Dermis blood vessel endothelial cell (primary cell): ENCODE data around the gene ANKUB1. TPM values are rescaled to one million over a fixed set of nuclear protein-coding genes. Genes with fewer than 3 reads are reported as not detected.

ENCODE experiments used
- DNase-seq: peaks from one replicate; pipeline ENCODE4 v3.0.0; 2010
- total RNA-seq: library from RNA; depleted of rRNA; stranded (reverse); fragments of >200 nt; gene quantifications from 2 replicates; pipeline ENCODE4 v1.2.3, GENCODE V29; 2014

ANKUB1 gene
- total RNA-seq, 1 donor from 2014 or later = not detected

DNA sequence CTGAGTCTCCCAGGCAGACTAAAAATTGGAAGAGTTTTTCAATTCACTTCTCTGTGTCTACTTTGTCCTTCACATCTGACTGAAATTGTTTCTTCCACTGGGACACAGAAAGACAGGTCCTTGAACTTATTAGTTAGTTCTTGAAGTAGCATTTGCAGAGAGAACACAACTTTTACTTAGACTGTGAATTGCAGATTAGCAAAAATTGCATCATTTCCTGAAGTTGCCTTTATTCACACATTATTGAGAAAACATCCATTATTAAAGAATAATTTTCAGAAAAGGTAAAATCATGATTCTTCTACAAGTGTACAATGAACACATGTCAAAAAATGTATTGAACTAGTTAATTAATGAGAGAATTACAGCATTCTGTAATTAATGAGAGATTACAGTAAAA is 38.6 kb downstream of the ANKUB1 start:
- DNase-seq = no peak

DNA sequence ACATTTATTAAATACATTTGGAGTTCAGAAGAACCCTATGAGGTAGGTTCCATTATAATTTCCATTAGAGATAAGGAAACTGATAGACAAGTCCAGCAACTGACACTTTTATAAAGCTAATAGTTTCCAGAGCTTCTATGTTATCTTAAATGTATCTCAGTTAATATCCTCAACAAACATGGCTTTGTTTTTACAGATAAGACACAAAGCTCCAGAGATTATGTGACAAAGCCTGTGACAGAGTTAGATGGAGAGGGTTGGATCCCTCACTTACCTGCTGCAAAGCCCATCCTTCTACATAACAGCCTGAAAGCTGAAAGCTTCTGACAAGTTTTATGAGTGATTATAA is 39.6 kb downstream of the ANKUB1 start:
- no peak for DNase-seq

DNA sequence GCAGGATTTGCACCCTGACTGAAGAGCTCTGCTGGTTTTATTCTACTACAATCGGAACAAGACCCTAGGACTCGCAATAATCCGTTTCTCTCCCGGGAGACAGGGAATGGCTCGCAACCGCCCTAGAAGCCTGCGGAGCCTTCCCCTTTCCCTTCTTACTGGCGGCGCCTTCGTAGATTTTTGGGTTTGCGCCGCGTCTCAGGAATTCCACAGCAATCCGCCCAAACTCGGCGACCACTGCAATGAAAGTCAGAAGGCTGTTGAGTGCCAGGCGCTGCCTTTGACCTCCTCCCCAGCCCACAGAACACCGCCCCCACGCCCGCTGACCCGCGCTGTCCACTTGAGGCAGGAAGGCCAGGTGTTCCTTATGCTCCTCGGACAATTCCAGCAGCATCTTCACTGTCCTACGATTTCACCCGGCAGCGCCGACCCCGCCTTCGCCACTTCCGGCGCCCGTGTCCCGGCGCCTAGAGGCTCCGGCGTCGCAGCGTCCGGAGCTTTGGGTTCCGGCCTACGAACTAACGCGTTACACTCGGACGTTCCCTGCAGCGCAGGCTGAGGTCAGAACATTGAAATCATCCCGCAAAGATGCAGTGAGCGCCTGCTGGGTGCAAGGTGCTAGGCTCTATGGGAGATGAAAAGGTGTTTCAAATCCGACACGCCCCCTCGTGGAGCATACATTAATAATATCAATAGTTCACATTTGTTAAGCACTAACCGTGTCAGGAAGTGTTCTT is 40.1 kb downstream of the ANKUB1 start, which contains the start of gene COMMD2:
TSS of gene COMMD2 (minus strand) at position 439 of the 737 bp plus-strand sequence. CDS start at position 394, 45 bp downstream.
- peak; percentile 86 for DNase-seq

DNA sequence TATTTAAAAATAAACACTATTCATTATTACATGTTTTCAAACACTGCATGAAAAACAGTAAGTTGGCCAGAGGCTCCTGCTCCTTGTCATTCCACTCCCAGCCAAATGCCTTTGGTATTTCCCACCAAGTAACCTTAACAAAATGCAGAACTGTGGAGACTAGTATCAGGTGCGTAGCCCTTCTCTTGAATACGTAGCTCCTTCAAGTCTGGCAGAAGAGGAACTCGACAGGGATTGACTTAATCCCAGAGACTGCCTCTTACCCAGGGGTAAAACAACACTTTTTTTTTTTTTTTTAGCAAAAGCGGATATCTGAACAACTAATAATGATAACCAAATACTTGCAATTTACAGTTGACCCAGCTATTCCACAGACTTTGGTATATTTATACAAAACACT is 40.8 kb downstream of the ANKUB1 start:
- DNase-seq = peak; percentile 15

DNA sequence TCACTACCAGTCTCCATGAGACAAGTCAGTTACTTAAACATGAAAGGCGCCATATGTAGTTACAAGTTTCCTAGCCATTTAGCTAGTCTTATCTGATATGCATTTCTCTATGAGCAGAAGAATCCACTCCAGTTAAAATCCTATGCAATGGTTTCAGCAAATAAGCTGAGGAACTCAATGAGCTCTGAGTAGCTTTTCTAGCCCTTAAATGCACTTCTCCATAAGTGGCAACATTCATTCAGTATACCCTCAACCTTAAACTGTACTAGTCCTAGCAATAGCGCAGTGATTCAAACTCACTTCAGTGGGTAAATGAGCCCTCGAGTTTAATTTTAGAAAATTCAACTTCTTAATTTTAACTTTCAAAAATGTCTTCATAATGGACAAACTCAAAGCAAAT is 47.7 kb downstream of the ANKUB1 start:
- DNase-seq = no peak

DNA sequence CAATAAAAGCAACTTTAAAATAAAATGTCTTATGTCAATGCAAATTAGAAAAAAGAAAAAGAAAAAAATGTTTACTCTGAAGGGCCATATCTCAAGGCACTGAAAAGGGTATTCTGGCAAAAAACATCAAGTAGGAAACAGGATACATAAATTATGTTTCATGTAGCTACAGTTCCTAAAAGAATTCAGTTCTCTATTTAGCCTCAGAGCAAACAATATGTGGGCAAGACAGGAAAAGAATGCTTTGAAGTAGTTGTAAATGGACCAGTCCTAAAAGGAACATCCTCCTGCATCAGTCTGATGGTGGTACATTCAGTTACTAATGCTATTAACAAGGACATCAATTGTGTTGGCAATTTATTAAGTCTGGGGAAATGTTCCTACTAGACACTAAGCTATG is 48.2 kb downstream of the ANKUB1 start:
- DNase-seq = peak; percentile 52

DNA sequence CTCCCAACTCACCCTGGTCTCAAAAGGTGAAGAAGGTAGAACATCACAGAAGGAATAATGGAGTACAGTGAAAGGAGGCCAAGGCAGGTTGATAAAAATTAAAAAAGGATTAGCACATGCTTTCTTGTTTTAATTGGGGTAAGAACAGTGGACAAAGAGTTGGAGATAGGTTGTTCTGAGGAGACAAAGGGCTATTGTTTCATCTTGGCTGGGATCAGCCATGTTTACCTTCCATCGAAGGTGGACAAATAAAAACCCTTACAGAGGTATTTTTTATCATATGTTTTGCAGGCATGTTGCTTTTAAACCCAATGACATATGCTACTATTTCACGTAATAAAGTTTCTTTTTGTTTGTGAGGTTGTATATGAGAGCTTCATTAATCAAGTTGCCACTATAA is 53.0 kb downstream of the ANKUB1 start:
- DNase-seq = no peak

DNA sequence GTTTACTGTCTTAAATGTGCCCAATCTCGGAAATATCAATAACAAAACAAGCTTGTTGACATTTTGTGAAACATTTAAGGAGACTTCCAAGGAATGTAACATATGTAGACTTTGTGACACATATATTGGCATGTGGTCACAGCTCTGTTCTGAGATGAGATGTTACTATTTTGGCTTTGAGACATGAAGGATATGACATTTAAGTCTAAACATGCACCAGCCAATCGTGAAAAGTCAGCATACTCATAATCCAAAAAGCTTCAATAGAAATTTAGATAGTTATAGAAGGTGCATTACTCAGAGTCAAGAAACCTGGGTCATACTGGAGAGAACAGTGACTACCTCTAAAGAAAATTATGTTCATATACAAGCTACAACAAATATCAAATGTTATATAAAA is 53.5 kb downstream of the ANKUB1 start:
- DNase-seq = no peak

DNA sequence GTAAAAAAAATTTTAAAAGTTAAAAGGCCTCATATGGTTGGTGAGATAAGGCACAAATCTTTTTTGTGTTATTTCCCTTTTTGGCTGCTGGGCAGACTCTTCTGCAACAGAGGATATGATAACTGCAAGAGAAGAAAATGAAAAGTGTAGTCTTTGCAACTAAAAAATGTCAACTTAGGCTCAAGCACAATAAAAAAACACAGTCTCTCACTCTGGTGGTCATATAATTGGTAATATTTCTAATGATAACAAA is 55.5 kb downstream of the ANKUB1 start:
- no peak for DNase-seq

DNA sequence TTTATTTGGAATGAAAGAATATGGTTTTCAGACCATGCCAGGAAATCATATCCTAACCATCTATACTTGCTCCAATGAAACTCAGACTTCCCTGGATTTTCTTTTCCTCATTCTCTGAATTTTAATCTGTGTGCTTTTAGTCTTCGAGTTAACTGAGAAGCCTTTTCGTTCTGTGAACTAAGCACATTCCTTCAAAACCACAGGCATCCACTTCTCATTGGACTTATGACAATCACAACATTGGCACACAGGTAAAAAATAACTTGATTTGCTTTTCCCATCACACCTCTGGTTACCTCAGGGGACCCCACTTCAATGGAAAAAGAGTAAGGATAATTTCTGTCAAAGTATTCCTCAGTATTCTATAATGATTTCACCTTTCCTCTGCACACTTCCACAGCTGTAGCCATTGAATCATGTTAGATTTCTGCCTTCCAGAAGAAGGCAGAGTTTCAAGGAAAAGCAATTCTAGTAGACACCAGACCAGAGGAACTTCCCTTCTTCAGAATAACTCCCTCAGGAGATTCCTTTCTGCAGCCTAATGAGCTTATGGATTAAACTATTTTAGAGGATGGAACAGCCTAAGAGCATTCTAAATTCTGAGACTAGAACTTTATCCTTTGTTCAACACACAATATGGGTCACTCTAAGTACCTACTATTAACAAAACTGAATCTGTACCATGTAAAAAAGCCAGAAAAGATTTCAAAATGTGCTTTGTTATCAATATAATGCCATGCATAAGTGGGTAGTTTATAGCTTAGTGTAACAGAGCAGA is 56.0 kb downstream of the ANKUB1 start:
- DNase-seq = no peak

DNA sequence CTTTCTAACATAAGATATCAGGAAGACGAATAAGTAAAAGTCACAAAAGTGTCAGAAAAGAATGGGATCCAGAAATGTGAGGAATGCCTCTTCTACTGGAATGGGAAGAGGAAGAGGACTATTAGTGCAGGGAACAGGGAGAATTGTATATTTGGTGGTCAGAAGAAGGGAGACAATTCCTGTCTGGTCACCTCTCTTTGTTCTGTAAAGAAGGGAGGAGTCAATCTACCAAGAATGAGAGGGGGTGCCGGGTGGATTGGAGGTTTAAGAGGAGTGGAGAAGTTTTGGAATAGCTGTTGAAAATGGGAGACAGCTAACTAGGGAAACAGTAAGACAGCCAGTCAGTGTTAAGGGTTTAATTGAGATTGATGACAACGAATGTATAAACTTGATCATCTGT is 60.1 kb downstream of the ANKUB1 start:
- no peak for DNase-seq

DNA sequence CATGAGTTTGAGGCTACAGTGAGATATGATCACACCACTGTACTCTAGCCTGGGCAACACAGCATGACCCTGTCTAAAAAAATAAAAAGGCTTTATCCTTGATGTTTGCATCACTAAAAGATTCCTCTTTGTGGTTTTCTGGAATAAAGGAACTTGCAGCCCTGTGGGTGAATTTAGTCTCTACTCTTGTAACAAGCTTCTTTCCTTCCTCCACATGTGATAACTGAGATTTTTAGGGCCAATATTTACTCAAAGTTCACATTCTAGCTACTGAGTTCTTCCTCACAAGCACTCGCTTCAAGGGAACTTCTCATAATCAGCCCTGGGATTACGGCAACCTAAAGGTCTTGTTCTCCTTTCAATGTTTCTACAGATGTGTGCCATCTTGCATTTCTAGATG is 64.7 kb downstream of the ANKUB1 start:
- DNase-seq = no peak

DNA sequence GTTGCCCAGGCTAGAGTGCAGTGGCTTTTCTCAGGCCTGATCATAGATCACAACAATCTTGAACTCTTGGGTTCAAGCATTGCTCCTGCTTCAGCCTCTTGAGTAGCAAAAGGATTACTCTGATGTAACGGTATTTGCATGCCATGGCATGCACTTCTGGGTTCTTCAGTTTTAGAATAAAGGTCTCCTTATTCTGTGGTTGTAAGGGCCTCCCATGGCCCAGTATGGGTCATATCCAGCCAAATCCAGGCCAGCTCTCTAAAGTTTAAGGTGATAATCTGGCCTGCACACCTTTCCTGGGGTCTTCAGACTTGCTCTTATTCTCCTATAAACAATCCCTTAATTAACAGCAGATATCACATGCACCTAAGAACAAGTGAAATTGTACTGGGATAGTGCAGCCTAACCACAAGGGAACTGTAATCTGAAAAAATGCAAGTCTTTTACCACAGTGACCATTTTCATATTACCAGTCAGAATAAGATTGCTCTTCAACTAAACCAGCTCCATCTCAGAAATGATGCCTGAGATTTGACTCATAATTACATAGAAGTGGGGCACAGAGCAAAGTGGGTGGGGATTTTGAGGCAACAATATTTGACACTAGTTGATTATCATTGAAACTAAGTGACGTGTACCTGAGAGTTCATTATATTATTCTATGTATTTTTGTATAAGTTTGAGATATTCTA is 65.5 kb downstream of the ANKUB1 start:
- DNase-seq = no peak

DNA sequence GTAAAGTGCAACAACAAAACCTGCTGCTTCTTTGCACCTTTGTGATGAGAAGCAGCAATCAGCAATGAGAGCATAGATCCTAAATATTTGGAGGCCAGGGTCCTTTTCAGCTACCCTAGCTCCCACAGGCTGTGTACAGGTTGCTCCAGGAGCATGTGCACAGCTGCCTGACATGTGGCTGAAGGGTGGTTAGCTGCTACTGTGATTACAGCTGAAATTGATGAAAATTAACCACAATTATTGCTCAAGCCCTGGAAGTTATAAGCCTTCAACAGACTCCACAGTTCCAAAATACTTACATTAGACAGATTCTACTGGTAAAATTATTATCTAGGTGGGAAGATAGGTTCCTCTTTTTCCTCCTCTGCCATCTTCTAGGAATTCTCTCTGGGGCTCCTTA is 68.6 kb downstream of the ANKUB1 start:
- DNase-seq = no peak

DNA sequence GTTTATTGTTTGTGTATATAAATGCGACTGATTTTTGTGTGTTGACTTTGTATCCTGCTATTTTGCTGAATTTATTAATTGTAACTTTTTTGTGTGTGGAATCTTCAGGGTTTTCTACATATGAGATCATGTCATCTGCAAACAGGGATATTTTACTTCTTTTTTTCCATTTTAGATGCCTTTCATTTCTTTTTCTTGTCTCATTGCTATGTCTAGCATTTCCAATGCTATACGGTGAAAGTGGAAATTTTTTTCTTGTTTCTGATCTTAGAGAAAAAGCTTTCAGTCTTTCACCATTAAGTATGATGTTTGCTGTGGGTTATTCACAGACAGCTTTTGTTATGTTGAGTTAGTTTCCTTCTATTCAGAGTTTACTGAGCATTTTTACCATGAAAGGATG is 71.4 kb downstream of the ANKUB1 start:
- no peak for DNase-seq

DNA sequence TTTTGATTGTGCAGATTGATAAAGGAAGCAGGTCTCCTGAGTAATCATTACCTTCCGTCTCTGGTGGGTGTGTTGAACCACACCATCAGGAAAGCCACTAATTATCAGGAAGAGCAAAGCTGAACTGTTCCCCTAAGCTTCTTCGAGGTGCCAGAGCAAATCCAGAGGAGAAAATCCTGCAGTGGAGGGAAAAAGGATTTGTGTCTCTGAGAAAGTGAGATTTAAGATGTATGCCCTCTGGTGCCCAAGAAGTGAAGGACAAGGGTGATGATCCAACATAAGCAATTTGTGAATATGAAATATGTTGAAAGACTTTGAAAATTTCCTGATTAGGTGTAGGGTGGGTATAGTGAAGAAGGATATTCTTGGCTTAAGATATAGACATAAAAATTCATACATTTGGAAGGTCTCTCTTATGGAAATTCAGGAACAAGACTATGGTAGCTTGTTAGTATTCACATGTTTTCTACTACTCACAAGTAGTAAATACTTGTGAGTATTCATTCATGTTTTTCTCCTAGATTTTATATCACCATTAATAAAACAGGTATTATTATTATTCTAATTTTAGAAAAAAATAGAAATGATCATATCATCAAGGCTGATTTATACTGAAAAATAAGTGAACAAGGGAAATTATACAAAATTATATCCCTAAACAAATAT is 74.8 kb downstream of the ANKUB1 start:
- peak; percentile 90 for DNase-seq

DNA sequence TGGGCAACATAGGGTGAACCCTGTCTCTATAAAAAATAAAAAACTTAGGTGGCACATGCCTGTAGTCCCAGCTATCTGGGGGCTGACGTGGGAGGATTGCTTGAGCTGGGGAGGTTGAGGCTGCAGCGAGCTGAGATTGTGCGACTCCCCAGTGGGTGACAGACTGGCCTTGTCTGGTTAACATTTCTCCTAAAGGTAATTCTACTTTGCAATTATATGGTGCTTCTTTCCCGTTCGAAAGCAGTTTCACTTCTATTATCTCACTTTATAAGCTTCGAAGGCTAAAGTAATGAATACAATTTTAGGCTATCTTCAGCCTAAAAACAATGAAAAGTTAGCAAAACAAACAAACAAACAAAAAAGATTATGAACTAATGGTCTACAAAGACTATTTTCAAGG is 75.4 kb downstream of the ANKUB1 start:
- DNase-seq = no peak

DNA sequence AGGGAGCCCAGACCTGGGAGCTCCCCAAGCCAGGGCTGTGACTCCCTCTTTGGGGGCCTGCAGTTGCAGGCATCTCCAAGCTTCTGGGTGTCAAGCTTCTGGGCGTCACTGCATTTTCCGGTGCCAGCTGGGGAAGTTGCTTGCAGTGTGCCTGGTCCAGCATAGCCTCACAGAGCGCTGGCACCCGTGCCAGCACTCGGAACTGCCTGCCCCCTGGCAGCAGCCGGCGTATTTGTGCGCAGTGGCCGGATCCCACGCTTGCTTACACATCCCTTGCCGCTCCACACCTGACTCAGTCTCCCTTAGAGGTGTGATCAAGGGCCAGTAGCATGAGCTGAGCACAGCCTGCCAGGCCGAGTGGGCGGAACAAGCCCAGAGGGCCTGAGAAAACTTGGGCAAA is 77.1 kb downstream of the ANKUB1 start:
- DNase-seq = no peak

DNA sequence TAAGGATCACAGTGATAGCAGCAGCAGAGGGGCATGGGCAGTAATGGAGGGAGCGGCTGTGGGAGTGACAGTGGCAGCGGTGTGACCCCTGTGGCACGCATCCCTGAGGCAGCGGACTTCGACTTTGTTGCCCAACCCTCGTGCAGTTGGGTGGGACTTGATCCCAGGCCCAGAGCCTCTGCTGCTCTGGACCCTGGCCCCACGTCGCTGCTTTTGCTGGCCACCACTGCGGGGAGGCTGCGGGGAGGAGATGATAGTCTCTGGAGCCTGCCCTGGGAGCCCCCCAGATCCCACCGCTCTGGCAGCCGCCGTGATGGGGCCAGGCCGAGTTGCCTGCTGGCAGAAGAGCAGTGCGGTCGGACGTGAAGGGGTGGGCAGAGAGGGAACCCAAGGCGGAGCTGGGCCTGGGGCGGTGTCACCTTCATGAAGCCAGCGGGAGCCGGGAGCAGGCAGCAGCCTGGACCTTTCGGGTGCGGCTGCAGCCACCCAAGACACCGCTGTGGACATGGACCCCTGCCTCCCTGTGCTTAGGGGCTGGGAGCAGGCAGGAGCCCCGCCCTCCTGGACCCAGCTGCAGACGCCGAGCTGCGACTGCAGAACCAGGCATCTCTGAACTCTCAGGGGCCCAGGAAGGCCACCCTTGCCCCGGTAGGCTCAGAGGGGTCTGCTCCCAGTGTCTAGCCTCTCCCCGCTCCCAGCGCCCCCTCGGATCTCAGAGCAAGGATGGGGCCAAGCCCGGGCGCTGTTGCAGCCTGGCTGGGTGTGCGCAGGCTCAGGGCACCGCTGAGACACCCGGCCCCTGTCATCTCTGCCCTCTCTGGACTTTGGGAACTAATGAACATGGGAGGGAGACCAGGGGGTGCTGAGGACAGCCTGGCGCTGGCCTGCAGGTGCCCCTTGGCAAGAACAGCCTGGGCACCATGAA is 78.4 kb downstream of the ANKUB1 start:
- DNase-seq = no peak
